Esophagus squamous epithelium (tissue), 5 donors: ENCODE data around the gene ASXL3. TPM values are rescaled to one million over a fixed set of nuclear protein-coding genes. Genes with fewer than 3 reads are reported as not detected.

Source experiments
- DNase-seq: peaks from one replicate; lab custom pipeline; 2025; lab: John Stamatoyannopoulos, UW
- H3K27ac ChIP-seq, 4 donors: fragments of 200-600 bp; sonication (generic); one replicate each; pipeline ENCODE4 v1.5.1; 2016 to 2019; ENCODE audit warnings: mild to moderate bottlenecking in 1 of 4
- H3K27me3 ChIP-seq, 4 donors: fragments of 200-600 bp; sonication (generic); 1 replicate in 3 of 4; 2 replicates in 1 of 4; pipeline versions ENCODE4 v1.5.1 to v1.6.0; 2017 to 2021; ENCODE audit warnings: antibody characterized with exemption in 1 of 4
- H3K36me3 ChIP-seq, 3 donors: fragments of 200-600 bp; sonication (generic); one replicate each; pipeline ENCODE4 v1.5.1; 2016 to 2019
- H3K4me1 ChIP-seq, 3 donors: fragments of 200-600 bp; sonication (generic); one replicate each; pipeline ENCODE4 v1.5.1; 2017 to 2019
- H3K4me3 ChIP-seq, 4 donors: fragments of 200-600 bp; sonication (generic); 1 replicate in 3 of 4; 2 replicates in 1 of 4; pipeline ENCODE4 v1.5.1; 2016 to 2019; ENCODE audit warnings: mild to moderate bottlenecking in 2 of 4, moderate library complexity in 1 of 4
- H3K9me3 ChIP-seq, 3 donors: fragments of 200-600 bp; sonication (generic); one replicate each; pipeline ENCODE4 v1.5.1; 2016 to 2019
- POLR2A ChIP-seq, 4 donors: fragments of 450-650 bp; IDR thresholded peaks; one replicate each; pipeline ENCODE4 v1.6.1; 2017; ENCODE audit warnings: antibody characterized with exemption in 4 of 4, mild to moderate bottlenecking in 4 of 4, moderate library complexity in 3 of 4
- WGBS, 2 donors: methylation state at CpG; one replicate each; pipeline ENCODE4 v1.1.5; 2018; 5-methylcytosine and 5-hydroxymethylcytosine counted together
- intact Hi-C: fragments of 100-400 bp; cut with DNase I; formaldehyde crosslinking; loops from one replicate; pipeline ENCODE4 v1.15.0; 2022
- total RNA-seq, 4 donors: library from RNA; depleted of rRNA; stranded (reverse); fragments of >200 nt; gene quantifications; one replicate each; pipeline ENCODE4 v1.1.0, GENCODE V29; 2016
- TF ChIP-seq, protein P1 (sequence below), 6 experiments: fragments of 450-650 bp in 4 of 6; fragments of 200-600 bp in 2 of 6; sonication (generic) in 2 of 6; IDR thresholded peaks; one replicate each; pipeline ENCODE4 v1.5.1; 2016 to 2019; ENCODE audit warnings: antibody characterized with exemption in 6 of 6, mild to moderate bottlenecking in 4 of 6, moderate library complexity in 4 of 6
- donor health status: DM: yes; HTN: yes; CAD: no.

ASXL3 gene
- total RNA-seq, 4 donors from 2014 or later: 0.18 to 0.57 (median 0.18) TPM; not detected in 1

DNA sequence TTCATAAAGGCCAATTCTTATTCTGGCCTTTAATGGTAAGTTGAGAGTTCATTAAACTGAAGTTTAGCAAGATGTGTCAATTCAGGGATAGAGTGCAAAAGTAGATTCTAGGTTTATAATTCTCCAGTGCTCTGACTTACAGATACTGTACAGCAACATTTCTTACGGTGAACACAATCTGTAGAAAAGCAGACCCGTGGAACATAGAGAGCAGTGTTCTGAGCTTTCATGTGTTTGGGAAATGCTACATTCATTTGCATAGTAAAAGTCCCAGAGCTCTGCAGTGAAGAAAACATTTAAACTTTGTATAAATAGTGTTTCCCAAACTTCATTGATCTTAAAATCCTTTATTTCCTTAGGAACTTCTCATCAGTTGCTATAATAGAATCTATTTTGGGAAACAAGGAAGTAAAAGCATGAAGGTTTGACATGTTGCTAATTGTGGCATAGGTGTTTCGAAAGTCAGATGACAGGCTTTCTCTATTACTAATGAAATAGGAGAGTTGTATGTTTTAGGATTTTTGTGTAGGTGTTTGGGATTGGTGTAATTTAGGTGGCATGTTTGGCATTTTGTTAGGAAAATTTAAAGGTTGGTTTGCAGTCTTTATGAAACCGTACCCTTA is 138.2 kb downstream of the ASXL3 start:
- no peaks in the 10 kb centered on the region for H3K27me3 ChIP-seq
- no peaks in the 10 kb centered on the region for H3K4me1 ChIP-seq
- no peaks in the 10 kb centered on the region for H3K9me3 ChIP-seq
- intact Hi-C loops: no loop called here
- H3K36me3 ChIP-seq: no peaks in the 10 kb centered on the region
- 44 to 49% methylated on average over 4 of the region's 4 CpGs for WGBS, 2 donors
- H3K4me3 ChIP-seq: no peak overlapping the region
- TF ChIP-seq, protein P1, sequence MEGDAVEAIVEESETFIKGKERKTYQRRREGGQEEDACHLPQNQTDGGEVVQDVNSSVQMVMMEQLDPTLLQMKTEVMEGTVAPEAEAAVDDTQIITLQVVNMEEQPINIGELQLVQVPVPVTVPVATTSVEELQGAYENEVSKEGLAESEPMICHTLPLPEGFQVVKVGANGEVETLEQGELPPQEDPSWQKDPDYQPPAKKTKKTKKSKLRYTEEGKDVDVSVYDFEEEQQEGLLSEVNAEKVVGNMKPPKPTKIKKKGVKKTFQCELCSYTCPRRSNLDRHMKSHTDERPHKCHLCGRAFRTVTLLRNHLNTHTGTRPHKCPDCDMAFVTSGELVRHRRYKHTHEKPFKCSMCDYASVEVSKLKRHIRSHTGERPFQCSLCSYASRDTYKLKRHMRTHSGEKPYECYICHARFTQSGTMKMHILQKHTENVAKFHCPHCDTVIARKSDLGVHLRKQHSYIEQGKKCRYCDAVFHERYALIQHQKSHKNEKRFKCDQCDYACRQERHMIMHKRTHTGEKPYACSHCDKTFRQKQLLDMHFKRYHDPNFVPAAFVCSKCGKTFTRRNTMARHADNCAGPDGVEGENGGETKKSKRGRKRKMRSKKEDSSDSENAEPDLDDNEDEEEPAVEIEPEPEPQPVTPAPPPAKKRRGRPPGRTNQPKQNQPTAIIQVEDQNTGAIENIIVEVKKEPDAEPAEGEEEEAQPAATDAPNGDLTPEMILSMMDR (IDR thresholded peaks at IDR 0.05): no peak
- TF ChIP-seq POLR2A (IDR thresholded peaks at IDR 0.05): no peak
- no peak for DNase-seq
- no peak overlapping the region for H3K27ac ChIP-seq

DNA sequence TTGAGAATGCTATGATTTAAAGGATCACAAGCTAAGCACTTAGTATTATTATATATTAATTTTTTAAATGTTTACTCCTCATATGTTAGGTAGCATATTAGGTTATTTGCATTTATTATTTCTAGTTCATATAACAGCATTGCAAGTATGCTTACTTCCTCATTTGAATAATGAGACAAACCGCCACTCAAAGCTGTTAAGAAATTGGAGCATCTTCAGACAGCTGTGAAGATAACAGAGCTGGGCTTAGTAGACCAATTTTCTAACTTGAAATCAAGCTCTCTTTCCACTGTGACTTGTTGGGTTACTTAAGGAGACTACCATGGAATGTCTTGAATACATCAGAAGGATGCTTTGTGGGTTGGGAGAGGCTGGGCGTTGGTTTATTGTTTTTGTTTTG is 139.3 kb downstream of the ASXL3 start:
- H3K4me3 ChIP-seq: no peak overlapping the region
- intact Hi-C loops: no loop called here
- 83 to 85% methylated on average over 2 of the region's 2 CpGs for WGBS, 2 donors
- H3K9me3 ChIP-seq: no peaks in the 10 kb centered on the region
- no peaks in the 10 kb centered on the region for H3K36me3 ChIP-seq
- H3K4me1 ChIP-seq: no peaks in the 10 kb centered on the region
- no peaks in the 10 kb centered on the region for H3K27me3 ChIP-seq
- H3K27ac ChIP-seq: no peak overlapping the region
- TF ChIP-seq, protein P1 (IDR thresholded peaks at IDR 0.05): no peak
- no peak for TF ChIP-seq POLR2A (IDR thresholded peaks at IDR 0.05)
- DNase-seq: no peak

DNA sequence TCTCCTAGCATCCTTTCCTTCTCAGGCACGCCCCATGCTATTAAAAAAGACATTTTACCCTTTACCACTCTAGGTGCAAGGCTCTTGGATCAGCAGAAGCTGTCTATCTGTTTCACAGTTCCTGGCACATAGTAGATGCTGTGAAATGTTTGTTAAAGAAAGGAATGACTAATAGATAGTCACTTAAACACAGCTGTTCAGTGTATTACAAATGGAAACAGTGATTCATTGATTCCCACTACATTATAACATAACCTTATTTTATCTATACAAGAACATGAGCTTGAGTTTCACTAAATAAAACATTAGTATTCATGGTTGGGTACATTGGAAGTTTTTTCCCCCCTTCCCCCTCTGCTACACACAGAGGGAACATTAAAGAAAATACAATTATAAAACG is 142.1 kb downstream of the ASXL3 start:
- no peak for TF ChIP-seq POLR2A (IDR thresholded peaks at IDR 0.05)
- TF ChIP-seq, protein P1 (IDR thresholded peaks at IDR 0.05): no peak
- Histone ChIP-seq H3K27ac (no peak overlapping the region), H3K36me3 (no peaks in the 10 kb centered on the region), H3K4me3 (no peak overlapping the region), H3K4me1 (no peaks in the 10 kb centered on the region), H3K9me3 (no peaks in the 10 kb centered on the region), H3K27me3 (no peaks in the 10 kb centered on the region)
- 59 to 64% methylated on average over 2 of the region's 2 CpGs for WGBS, 2 donors
- intact Hi-C loops: no loop called here
- DNase-seq: no peak

DNA sequence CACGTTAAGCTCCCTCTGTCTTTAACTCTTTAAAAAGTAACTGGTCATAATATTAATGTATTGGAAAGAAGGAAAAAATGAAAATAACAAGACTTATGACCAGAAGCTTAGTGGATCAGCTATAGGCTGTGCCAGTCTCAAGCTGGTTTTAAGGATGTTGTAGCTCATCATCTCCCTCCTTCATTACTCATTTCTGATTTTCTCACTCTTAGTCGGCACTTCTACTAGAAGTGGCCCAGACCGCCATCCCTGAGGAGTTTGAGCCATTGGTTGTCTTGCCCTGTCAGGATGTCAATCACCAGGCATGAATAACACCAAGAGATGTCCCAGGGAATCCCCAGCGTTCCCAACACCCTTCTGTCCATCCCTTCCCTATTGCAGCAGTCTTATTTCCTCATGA is 151.5 kb downstream of the ASXL3 start:
- Histone ChIP-seq H3K27me3 (no peaks in the 10 kb centered on the region), H3K9me3 (no peaks in the 10 kb centered on the region), H3K4me1 (no peaks in the 10 kb centered on the region), H3K4me3 (no peak overlapping the region), H3K27ac (no peak overlapping the region), H3K36me3 (no peaks in the 10 kb centered on the region)
- intact Hi-C loops: no loop called here
- TF ChIP-seq POLR2A (IDR thresholded peaks at IDR 0.05): no peak
- TF ChIP-seq, protein P1 (IDR thresholded peaks at IDR 0.05): no peak
- DNase-seq: no peak
- WGBS, 2 donors: 80 to 85% methylated on average over 4 of the region's 4 CpGs

DNA sequence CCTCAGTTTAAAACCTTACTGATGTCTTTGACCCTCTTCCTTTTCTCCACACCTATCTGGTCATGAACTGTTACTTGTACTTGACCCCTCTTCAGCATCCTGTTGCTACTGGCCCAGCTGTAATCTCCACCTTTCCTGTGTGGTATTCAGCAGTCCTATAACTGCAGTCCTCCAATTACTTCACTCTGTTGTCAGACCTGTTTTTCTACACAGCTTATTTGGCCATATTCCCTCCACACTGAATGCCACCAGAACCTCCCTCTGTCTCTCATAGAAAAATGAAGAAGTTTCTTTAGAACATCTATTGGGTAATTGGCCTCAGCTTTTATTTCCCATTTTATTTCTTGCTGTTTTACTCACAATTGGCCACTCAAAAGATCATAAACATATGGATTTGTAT is 155.4 kb downstream of the ASXL3 start:
- intact Hi-C loops: no loop called here
- no peak overlapping the region for H3K4me3 ChIP-seq
- no peak for DNase-seq
- TF ChIP-seq, protein P1 (IDR thresholded peaks at IDR 0.05): no peak
- TF ChIP-seq POLR2A (IDR thresholded peaks at IDR 0.05): no peak
- H3K27ac ChIP-seq: no peak overlapping the region
- H3K27me3 ChIP-seq: no peaks in the 10 kb centered on the region
- no peaks in the 10 kb centered on the region for H3K36me3 ChIP-seq
- no peaks in the 10 kb centered on the region for H3K4me1 ChIP-seq
- H3K9me3 ChIP-seq: no peaks in the 10 kb centered on the region
